ENCODE measurements around the gene ZBBX. TPM values are rescaled to one million over a fixed set of nuclear protein-coding genes. Genes with fewer than 3 reads are reported as not detected.

Gene ZBBX
- total and polyA plus RNA-seq, 5 donors, result not detected

DNA sequence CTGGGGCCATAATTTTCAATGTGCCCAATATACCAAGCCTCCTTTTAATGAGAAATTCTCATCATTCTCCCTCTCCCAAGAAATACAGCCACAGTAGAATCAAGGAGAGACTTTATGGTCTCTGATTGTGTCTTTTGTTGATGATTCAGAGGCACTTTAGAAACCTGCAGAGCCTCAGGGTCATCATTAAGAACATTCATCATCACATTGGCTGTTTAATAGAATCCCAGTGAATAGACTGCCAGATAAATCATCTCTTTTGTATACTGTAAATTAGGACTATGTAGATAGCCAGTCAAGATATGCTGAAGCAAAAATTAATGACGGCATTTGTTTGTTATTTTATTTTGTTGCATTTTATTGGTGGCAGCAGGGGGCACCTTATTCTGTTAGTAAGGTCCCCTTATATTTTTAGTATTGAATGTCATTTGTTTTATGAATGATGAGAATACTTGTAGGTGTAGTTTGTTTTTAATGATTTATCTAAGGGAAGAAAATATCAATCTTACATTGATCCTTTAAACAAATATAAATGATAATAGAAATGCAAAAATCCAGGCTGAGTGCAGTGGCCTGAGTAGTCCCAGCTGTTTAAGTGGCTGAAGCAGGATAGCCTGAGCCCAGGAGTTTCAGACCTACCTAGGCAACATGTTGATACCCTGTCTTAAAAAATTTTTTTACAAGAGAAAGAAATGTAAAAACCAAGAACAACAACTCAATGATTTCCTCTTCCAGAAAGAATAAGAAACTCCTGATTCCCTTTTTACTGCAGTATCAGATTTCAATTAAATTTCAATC lies 138.8 kb downstream of the ZBBX start:
- 90% methylated on average over 1 of the region's 1 CpG for WGBS
- no peaks in the 10 kb centered on the region for H3K9me3 ChIP-seq (ENCODE audit: control insufficient read depth, low read length)
- H3K27me3 ChIP-seq (ENCODE audit: control insufficient read depth, insufficient read depth), result no peaks in the 10 kb centered on the region
- H3K4me3 ChIP-seq (ENCODE audit: low read length), result no peak overlapping the region
- DNase-seq, result no peak
- H3K27ac ChIP-seq (ENCODE audit: low read length), result no peak overlapping the region
- intact Hi-C loops (cut with DNase I), result no loop called here
- no peaks in the 10 kb centered on the region for H3K4me1 ChIP-seq (ENCODE audit: control insufficient read depth, insufficient read depth, low read length)
- ATAC-seq, result no peak

- H3K9me3 ChIP-seq (ENCODE audit: control insufficient read depth, low read length), result no peaks in the 10 kb centered on the region
- H3K4me1 ChIP-seq (ENCODE audit: control insufficient read depth, insufficient read depth, low read length), result no peaks in the 10 kb centered on the region
- ATAC-seq (no peak), DNase-seq (no peak)
- no peaks in the 10 kb centered on the region for H3K27me3 ChIP-seq (ENCODE audit: control insufficient read depth, insufficient read depth)
- 56% methylated on average over 3 of the region's 3 CpGs for WGBS
- no peak overlapping the region for H3K27ac ChIP-seq (ENCODE audit: low read length)
- intact Hi-C loops (cut with DNase I), result no loop called here
- H3K4me3 ChIP-seq (ENCODE audit: low read length), result no peak overlapping the region
Observed at GRCh38 chr3:167228135-167228534, 152.0 kb downstream of the ZBBX start.

DNA sequence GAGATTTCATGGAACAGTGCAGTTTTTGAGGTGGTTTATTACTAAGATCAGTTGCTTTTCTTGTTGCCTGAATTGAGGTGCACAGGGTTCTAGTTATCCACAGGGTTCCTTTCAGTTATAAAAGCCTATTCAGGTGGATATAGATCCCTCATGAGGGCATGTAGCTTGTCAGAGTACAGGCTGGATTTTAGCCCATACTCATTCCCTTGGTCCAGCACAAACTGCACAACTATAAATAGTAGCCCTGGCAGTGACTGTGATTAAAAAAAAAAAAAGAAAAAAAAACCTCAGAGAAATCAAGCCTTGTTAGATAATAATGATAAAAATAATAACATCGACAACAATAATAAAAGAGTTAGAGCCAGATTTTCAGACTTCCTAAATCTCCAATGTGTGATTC lies 154.3 kb downstream of the ZBBX start:
- Histone ChIP-seq H3K27ac (ENCODE audit: low read length) (no peak overlapping the region), H3K4me3 (ENCODE audit: low read length) (no peak overlapping the region), H3K4me1 (ENCODE audit: control insufficient read depth, insufficient read depth, low read length) (no peaks in the 10 kb centered on the region), H3K9me3 (ENCODE audit: control insufficient read depth, low read length) (no peaks in the 10 kb centered on the region), H3K27me3 (ENCODE audit: control insufficient read depth, insufficient read depth) (no peaks in the 10 kb centered on the region)
- intact Hi-C loops (cut with DNase I), result no loop called here
- DNase-seq, result no peak
- WGBS, result 42% methylated on average over 1 of the region's 1 CpG
- ATAC-seq, result no peak

DNA sequence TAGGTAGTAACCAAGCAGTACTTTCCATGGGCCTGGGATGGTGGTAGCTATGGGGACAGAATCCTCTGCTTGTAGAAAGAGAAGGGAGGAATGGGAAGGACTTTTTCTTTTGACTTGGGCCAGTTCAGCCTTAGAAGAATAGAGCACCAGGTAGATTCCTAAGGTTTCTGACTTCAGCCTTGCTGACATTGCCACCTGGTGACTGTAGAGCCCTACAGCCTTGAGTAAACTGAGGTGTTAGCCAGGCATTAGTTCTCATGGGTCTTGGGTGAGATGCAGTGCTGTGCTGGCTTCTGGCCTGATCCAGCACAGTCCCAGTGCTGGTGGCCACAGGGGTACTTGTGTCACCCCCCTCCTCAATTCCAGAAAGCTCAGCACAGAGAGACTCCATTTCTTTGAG lies 171.1 kb downstream of the ZBBX start:
- no peak overlapping the region for H3K27ac ChIP-seq (ENCODE audit: low read length)
- intact Hi-C loops (cut with DNase I), result no loop called here
- no peak overlapping the region for H3K4me3 ChIP-seq (ENCODE audit: low read length)
- DNase-seq, result no peak
- no peaks in the 10 kb centered on the region for H3K27me3 ChIP-seq (ENCODE audit: control insufficient read depth, insufficient read depth)
- ATAC-seq, result no peak
- H3K4me1 ChIP-seq (ENCODE audit: control insufficient read depth, insufficient read depth, low read length), result no peaks in the 10 kb centered on the region
- no peaks in the 10 kb centered on the region for H3K9me3 ChIP-seq (ENCODE audit: control insufficient read depth, low read length)

DNA sequence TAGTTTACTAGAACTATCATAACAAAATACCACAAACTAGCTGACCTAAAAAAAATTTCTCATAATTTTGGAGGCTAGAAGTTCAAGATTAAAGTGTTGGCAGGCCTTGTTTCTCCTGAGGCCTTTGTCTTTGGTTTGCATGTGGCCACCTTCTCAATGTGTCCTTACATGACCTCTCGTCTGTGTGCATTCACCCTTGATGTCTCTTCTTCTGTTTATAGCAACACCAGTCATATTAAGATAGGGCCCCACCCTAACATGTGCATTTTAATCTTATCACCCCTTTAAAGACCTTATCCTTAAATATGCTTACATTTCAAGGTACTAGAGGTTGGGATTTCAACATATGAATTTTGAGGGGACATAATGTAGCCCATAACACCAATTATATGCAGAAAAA lies 177.0 kb downstream of the ZBBX start:
- DNase-seq, result no peak
- no peaks in the 10 kb centered on the region for H3K9me3 ChIP-seq (ENCODE audit: control insufficient read depth, low read length)
- no peaks in the 10 kb centered on the region for H3K27me3 ChIP-seq (ENCODE audit: control insufficient read depth, insufficient read depth)
- no peaks in the 10 kb centered on the region for H3K4me1 ChIP-seq (ENCODE audit: control insufficient read depth, insufficient read depth, low read length)
- H3K27ac ChIP-seq (ENCODE audit: low read length), result no peak overlapping the region
- no peak overlapping the region for H3K4me3 ChIP-seq (ENCODE audit: low read length)
- intact Hi-C loops (cut with DNase I), result no loop called here
- 35% methylated on average over 1 of the region's 1 CpG for WGBS
- no peak for ATAC-seq

- no peak overlapping the region for H3K27ac ChIP-seq (ENCODE audit: low read length)
- H3K4me3 ChIP-seq (ENCODE audit: low read length), result no peak overlapping the region
- intact Hi-C loops (cut with DNase I), result no loop called here
- H3K27me3 ChIP-seq (ENCODE audit: control insufficient read depth, insufficient read depth), result no peaks in the 10 kb centered on the region
- DNase-seq (no peak), ATAC-seq (no peak)
- no peaks in the 10 kb centered on the region for H3K4me1 ChIP-seq (ENCODE audit: control insufficient read depth, insufficient read depth, low read length)
- no peaks in the 10 kb centered on the region for H3K9me3 ChIP-seq (ENCODE audit: control insufficient read depth, low read length)
- 77% methylated on average over 1 of the region's 1 CpG for WGBS
Observed at GRCh38 chr3:167198949-167199600, 181.0 kb downstream of the ZBBX start.

Other genes with a start within 250 kb of the ZBBX start
- gene SERPINI2, start 93.7 kb upstream of the ZBBX start, total RNA-seq, result 1 to 10 TPM; 1.5 to 3.3 (median 2.4) TPM
- 1.3 TPM for gene SERPINI2, start 93.7 kb upstream of the ZBBX start, polyA plus RNA-seq